Mesothelial cell of epicardium (in vitro differentiated cells): ENCODE measurements around the gene METRN. TPM values are rescaled to one million over a fixed set of nuclear protein-coding genes. Genes with fewer than 3 reads are reported as not detected.

Experiments used
- DNase-seq, 2 experiments: peaks; one replicate each; pipeline ENCODE4 v3.0.0; 2021; ENCODE audit warnings: low spot score in 2 of 2; ENCODE audit not compliant: unreplicated experiment in 2 of 2
- H3K27ac Mint-ChIP-seq: 2 replicates; pipeline ENCODE4 v1.8.0; 2021; ENCODE audit warnings: mixed read lengths
- H3K27me3 Mint-ChIP-seq: 2 replicates; pipeline ENCODE4 v1.8.0; 2021; ENCODE audit warnings: low read depth, mixed read lengths
- H3K36me3 Mint-ChIP-seq: 2 replicates; pipeline ENCODE4 v1.8.0; 2021; ENCODE audit warnings: mixed read lengths
- H3K4me1 Mint-ChIP-seq: 2 replicates; pipeline ENCODE4 v1.8.0; 2021; ENCODE audit warnings: mixed read lengths
- H3K4me3 Mint-ChIP-seq: 2 replicates; pipeline ENCODE4 v1.8.0; 2021; ENCODE audit warnings: mild to moderate bottlenecking, moderate library complexity, mixed read lengths
- H3K9me3 Mint-ChIP-seq: 2 replicates; pipeline ENCODE4 v1.8.0; 2021; ENCODE audit warnings: mixed read lengths
- CTCF ChIP-seq: fragments of 200-600 bp; sonication (generic); IDR thresholded peaks from one replicate; pipeline ENCODE4 v1.5.0; 2021; ENCODE audit warnings: antibody characterized with exemption; ENCODE audit not compliant: unreplicated experiment
- total RNA-seq: library from RNA; stranded (reverse); gene quantifications from 3 replicates; pipeline ENCODE4 v1.2.1, GENCODE V29; 2021

The METRN gene
- total RNA-seq, 1 donor from 2014 or later, result 15.1 TPM

- TF ChIP-seq CTCF, result no peak
- peaks cover 85% of the 10 kb centered on the region for H3K27me3 Mint-ChIP-seq
- DNase-seq, result no peak
- no peaks in the 10 kb centered on the region for H3K36me3 Mint-ChIP-seq
- no peak overlapping the region for H3K4me3 Mint-ChIP-seq
- H3K4me1 Mint-ChIP-seq, result no peaks in the 10 kb centered on the region
- H3K27ac Mint-ChIP-seq, result no peak overlapping the region
- H3K9me3 Mint-ChIP-seq, result no peaks in the 10 kb centered on the region
These were observed 12.6 kb upstream of the METRN start for GRCh38 chr16:702341-702740.

- no peaks in the 10 kb centered on the region for H3K4me1 Mint-ChIP-seq
- peaks cover 83% of the 10 kb centered on the region for H3K27me3 Mint-ChIP-seq
- no peaks in the 10 kb centered on the region for H3K9me3 Mint-ChIP-seq
- no peak overlapping the region for H3K4me3 Mint-ChIP-seq
- H3K36me3 Mint-ChIP-seq, result no peaks in the 10 kb centered on the region
- no peak for TF ChIP-seq CTCF
- H3K27ac Mint-ChIP-seq, result no peak overlapping the region
- DNase-seq, result no peak
These were observed 11.5 kb upstream of the METRN start for GRCh38 chr16:703406-703805.

- Mint-ChIP-seq H3K4me3 (no peak overlapping the region), H3K9me3 (no peaks in the 10 kb centered on the region), H3K4me1 (no peaks in the 10 kb centered on the region), H3K27me3 (peaks cover 83% of the 10 kb centered on the region), H3K27ac (no peak overlapping the region), H3K36me3 (no peaks in the 10 kb centered on the region)
- no peak for TF ChIP-seq CTCF
- no peak for DNase-seq
These were observed 10.9 kb upstream of the METRN start for GRCh38 chr16:704047-704446.

GRCh38 chr16:704552-705380, 10.2 kb upstream of the METRN start:
- Mint-ChIP-seq H3K4me3 (no peak overlapping the region), H3K4me1 (no peaks in the 10 kb centered on the region), H3K27me3 (peaks cover 83% of the 10 kb centered on the region), H3K36me3 (no peaks in the 10 kb centered on the region), H3K27ac (no peak overlapping the region), H3K9me3 (no peaks in the 10 kb centered on the region)
- no peak for TF ChIP-seq CTCF
- no peak for DNase-seq

GRCh38 chr16:705431-706188, 9.3 kb upstream of the METRN start, which contains the start of gene FBXL16:
Gene FBXL16, minus strand, starts transcription at chr16:705801. Its CDS starts 8,396 bp downstream, at chr16:697405.
- no peak for DNase-seq
- no peaks in the 10 kb centered on the region for H3K36me3 Mint-ChIP-seq

More at GRCh38 chr16:705431-706188, 9.3 kb upstream of the METRN start, which contains the start of gene FBXL16:
- Mint-ChIP-seq H3K4me3 (peak within 1 kb of the TSS; percentile 22), H3K27me3 (peaks cover 86% of the 10 kb centered on the region), H3K9me3 (no peaks in the 10 kb centered on the region), H3K27ac (no peak within 1 kb of the TSS), H3K4me1 (no peaks in the 10 kb centered on the region)
- no peak for TF ChIP-seq CTCF
